ENCODE measurements around the gene SLC22A13.
"Not testable (repeated sequence)": the region's sequence is repeated elsewhere in the genome, so short reads cannot be mapped to it uniquely, and the experiment has no call there.

Gene SLC22A13

DNA sequence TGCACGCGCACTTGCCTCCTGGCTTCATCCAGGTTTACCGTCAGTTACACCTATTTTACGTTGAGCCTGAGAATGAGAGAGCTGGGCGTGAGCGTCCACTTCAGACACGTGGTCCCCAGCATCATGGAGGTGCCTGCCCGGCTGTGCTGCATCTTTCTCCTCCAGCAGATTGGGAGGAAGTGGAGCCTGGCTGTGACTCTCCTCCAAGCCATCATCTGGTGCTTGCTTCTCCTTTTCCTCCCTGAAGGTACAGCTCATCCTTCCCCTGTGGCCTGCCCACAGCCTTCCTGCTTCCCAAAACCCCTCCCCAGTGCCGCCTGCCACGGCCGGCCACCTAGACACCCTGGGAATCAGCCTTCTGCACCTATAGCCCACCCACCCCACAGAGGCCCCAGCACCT lies 48.1 kb downstream of the SLC22A13 start:
- Histone ChIP-seq H3K4me1 (ENCODE audit: control insufficient read depth, insufficient read depth, low read length, poor library complexity, severe bottlenecking) (no peaks in the 10 kb centered on the region), H3K36me3 (ENCODE audit: control insufficient read depth, insufficient read depth, low read length) (no peaks in the 10 kb centered on the region), H3K27me3 (replicated peaks; ENCODE audit: control insufficient read depth, insufficient read depth, low read length, poor library complexity, severe bottlenecking) (no peaks in the 10 kb centered on the region), H3K4me3 (ENCODE audit: insufficient read depth, low read depth, low read length, poor library complexity, severe bottlenecking) (no peak overlapping the region), H3K9me3 (ENCODE audit: control insufficient read depth, low read length) (no peaks in the 10 kb centered on the region), H3K27ac (ENCODE audit: insufficient read depth, low read length, poor library complexity, severe bottlenecking) (no peak overlapping the region)
- DNase-seq = no peak

DNA sequence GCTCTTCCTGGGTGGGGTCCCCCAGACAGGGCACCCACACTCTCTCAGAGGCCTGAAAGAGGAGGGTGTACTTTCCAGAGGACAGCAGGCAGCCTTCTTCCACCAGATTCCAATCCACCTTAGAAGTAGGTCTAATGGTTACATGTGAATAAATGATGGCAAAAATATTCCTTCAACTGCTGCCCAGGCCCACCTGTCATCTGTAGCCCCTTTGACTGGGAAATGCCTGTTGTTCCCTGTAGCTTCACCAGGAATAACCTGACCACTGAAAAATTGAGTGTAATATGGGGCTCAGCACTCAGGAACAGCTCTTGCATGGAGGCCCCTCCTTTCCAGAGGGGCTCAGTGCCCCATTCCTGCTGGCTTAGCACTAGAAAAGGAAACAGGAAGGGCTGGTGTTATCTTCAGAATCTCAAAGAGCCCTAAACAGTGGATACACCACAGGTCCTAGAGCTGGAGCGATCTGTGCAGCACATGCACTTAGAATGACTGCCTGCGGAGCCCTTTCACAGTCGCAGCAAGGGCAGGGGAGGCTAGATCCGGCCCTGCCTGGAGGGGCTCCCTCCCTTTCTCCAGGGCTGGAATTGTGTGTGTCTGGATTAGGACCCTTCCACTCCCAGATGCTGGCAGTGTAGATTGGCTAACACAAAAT lies 48.6 kb downstream of the SLC22A13 start:
- no peaks in the 10 kb centered on the region for H3K36me3 ChIP-seq (ENCODE audit: control insufficient read depth, insufficient read depth, low read length)
- no peak overlapping the region for H3K4me3 ChIP-seq (ENCODE audit: insufficient read depth, low read depth, low read length, poor library complexity, severe bottlenecking)
- H3K27ac ChIP-seq (ENCODE audit: insufficient read depth, low read length, poor library complexity, severe bottlenecking) = no peak overlapping the region
- DNase-seq = no peak
- no peaks in the 10 kb centered on the region for H3K9me3 ChIP-seq (ENCODE audit: control insufficient read depth, low read length)
- H3K27me3 ChIP-seq (replicated peaks; ENCODE audit: control insufficient read depth, insufficient read depth, low read length, poor library complexity, severe bottlenecking) = no peaks in the 10 kb centered on the region
- no peaks in the 10 kb centered on the region for H3K4me1 ChIP-seq (ENCODE audit: control insufficient read depth, insufficient read depth, low read length, poor library complexity, severe bottlenecking)

DNA sequence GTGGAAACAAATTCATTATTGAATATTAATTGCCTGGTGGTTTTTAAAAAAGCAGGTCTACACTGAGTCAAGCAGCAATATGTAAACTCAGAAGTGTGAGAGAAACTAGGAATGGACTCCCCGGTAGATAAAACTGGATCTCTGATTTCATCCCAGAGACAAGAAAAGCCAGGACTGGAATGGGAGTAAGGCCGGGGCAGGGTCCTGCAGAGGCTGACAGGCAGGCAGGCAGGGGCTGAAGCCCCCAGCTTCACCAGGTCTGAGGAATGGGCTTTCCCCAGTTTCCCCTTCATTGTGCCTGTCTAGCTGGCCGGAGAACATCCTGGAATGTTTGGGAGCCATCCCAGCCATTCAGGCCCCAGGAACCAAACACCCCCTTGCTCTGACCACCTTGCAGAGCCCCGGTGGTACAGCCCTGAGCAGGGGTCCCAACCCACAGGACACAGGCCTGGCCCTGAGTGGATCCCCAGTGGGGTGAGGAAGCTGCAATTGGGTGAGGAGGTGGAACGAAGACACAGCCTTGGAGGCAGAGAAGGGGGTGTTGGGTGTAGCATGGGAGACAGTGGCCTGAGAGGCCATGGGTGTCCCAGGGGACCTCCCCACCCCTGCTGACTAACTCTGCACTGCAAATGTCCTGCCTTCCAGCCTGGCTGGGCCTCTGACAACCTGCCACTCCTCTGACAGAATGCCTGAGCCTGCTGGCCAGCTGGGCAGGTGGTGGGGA lies 49.3 kb downstream of the SLC22A13 start:
- no peak for DNase-seq
- no peaks in the 10 kb centered on the region for H3K36me3 ChIP-seq (ENCODE audit: control insufficient read depth, insufficient read depth, low read length)
- H3K9me3 ChIP-seq (ENCODE audit: control insufficient read depth, low read length) = no peaks in the 10 kb centered on the region
- H3K27me3 ChIP-seq (replicated peaks; ENCODE audit: control insufficient read depth, insufficient read depth, low read length, poor library complexity, severe bottlenecking) = no peaks in the 10 kb centered on the region
- no peak overlapping the region for H3K27ac ChIP-seq (ENCODE audit: insufficient read depth, low read length, poor library complexity, severe bottlenecking)
- no peaks in the 10 kb centered on the region for H3K4me1 ChIP-seq (ENCODE audit: control insufficient read depth, insufficient read depth, low read length, poor library complexity, severe bottlenecking)
- H3K4me3 ChIP-seq (ENCODE audit: insufficient read depth, low read depth, low read length, poor library complexity, severe bottlenecking) = no peak overlapping the region

DNA sequence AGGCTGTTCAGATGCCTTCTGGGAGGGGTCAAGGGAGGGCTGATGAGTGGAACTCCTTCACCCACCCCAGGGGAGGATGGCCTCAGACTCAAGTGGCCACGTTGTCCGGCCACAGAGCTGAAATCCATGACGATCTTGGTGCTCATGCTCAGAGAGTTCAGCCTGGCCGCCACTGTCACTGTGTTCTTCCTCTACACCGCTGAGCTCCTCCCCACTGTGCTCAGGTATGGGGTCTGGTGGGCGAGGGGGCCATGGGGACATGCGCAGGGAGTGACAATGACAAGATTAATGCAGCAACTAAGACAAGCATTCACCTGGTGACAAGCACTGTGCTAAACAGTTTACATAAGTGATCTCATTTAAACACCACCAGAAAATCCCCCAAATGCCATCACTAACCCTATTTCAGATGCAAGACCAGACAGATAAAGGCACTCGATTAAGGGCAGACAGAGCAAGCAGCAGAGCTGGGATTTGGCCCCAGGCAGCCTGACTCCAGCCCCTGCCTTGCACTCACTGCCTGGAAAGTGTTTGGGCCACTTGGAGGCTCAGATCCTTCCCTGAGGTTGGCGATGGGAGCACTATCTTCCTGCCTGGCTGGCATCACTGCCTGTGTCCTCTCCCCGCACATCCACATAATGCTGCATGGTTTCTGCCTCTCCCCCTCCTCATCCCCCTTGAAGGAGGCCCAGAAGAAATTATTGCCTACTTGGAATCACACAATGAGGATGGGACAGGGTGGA lies 50.0 kb downstream of the SLC22A13 start:
- no peak for DNase-seq

DNA sequence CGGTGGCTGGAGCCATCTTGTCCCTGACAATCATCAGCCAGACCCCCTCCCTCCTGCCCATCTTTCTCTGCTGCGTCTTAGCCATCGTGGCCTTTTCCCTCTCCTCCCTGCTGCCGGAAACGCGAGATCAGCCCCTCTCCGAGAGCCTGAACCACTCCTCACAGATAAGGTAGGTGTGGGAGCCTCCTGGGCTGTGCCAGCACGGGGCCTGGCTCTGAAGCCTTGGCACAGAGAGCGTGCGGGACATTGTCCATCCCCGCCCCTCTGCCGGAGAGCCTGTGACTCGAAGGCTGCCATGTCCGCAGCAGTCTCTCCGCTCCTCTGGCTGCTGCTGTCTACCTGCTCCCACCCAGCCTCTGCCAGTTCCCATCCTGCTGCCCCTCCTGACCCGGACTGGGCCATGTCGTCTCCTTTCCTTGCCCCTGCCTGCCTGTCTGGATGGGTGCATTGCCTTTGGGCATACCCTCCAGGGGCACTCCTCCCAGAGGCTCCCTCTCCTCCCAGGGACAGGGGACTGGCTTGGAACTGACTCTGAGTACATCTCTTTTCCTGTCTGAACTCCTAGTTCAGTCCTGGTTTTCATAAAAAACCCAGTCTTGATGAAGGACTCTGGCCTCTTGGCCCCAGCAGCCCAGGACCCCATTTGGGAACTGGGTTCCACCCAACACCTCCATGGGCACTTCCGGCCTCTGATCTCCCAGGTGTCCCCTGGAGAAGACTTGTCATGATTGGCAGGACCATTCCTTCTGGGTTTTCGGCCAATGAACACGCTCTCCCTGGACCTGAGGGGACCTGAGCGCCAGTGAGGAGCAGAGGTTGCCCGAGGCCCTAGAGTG lies 51.0 kb downstream of the SLC22A13 start:
- H3K9me3 ChIP-seq (ENCODE audit: control insufficient read depth, low read length) = no peaks in the 10 kb centered on the region
- no peaks in the 10 kb centered on the region for H3K27me3 ChIP-seq (replicated peaks; ENCODE audit: control insufficient read depth, insufficient read depth, low read length, poor library complexity, severe bottlenecking)
- no peak overlapping the region for H3K4me3 ChIP-seq (ENCODE audit: insufficient read depth, low read depth, low read length, poor library complexity, severe bottlenecking)
- H3K4me1 ChIP-seq (ENCODE audit: control insufficient read depth, insufficient read depth, low read length, poor library complexity, severe bottlenecking) = no peaks in the 10 kb centered on the region
- no peaks in the 10 kb centered on the region for H3K36me3 ChIP-seq (ENCODE audit: control insufficient read depth, insufficient read depth, low read length)
- DNase-seq = no peak
- H3K27ac ChIP-seq (ENCODE audit: insufficient read depth, low read length, poor library complexity, severe bottlenecking) = no peak overlapping the region

More for the DNA sequence above, 50.0 kb downstream of the SLC22A13 start:
- H3K36me3 ChIP-seq (ENCODE audit: control insufficient read depth, insufficient read depth, low read length) = no peaks in the 10 kb centered on the region
- no peak overlapping the region for H3K4me3 ChIP-seq (ENCODE audit: insufficient read depth, low read depth, low read length, poor library complexity, severe bottlenecking)
- H3K9me3 ChIP-seq (ENCODE audit: control insufficient read depth, low read length) = no peaks in the 10 kb centered on the region
- no peaks in the 10 kb centered on the region for H3K4me1 ChIP-seq (ENCODE audit: control insufficient read depth, insufficient read depth, low read length, poor library complexity, severe bottlenecking)
- no peak overlapping the region for H3K27ac ChIP-seq (ENCODE audit: insufficient read depth, low read length, poor library complexity, severe bottlenecking)
- H3K27me3 ChIP-seq (replicated peaks; ENCODE audit: control insufficient read depth, insufficient read depth, low read length, poor library complexity, severe bottlenecking) = no peaks in the 10 kb centered on the region

DNA sequence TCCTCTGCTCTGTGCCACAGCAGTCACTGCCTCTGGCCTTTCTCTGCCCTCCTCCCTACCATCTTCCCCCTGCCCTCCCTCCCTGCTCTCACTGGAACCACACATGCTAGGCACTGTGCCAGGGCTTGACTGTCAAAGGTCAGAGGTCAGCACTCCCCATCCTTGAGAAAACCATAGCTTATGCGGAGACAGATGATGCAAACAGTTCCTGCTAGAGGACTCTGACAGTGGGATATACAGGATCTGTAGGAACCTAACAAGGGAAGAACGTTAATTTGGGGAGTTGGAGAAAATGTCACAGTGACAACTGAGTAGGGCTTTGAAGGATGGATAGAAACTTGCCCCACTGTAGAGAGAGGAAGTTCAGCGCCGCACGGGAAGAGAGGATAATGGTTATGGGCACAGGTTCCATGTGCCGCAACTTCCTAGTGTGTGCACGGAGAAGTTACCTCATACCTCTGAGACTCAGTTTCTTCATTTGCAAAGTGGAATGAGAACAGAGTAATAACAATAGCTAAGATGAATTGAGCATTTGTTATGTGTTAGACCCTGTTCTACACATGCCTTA lies 51.7 kb downstream of the SLC22A13 start:
- H3K27ac ChIP-seq (ENCODE audit: insufficient read depth, low read length, poor library complexity, severe bottlenecking) = no peak overlapping the region

DNA sequence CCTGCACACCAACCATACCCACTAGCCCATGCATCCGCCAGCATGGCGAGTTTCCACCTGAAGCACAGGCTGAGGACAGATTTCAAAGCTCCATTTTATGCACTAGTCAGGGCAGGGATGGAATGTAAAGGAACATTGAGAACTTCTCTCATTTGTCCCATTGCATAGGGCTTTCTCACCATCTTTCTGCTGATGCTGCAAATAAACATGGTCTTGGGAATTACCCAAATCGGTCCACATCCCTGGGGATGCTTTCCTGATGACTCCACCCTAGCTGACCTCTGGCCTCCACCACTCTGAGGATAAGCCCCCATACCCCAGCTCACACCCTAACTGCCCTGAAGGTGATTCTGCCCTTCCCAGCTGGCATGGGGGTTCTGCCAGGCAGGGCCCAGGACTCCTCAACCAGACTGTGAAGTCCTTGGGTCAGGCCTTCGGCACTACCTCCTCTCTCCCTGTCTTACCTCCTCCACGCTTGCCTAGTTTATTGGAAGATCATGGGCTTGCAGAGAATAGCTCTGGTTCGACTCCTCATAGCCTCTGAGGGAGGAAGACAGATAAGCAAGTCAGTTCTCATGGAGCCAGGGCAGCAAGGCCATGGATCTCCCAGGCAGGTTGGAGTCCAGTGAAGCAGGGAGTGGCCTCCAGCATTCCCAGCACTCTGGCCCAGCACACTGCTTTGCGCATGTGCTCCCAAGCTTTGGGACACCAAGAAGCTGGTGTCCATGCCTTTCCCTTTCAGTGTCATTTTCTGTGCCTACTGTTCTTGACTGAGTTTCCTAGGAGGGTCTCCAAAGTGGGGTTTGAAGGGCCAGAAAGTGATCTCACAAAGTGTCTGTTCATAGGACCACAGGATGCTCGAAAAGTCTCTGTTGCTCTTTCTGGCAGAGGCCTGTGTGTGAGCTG lies 53.4 kb downstream of the SLC22A13 start:
- no peak for DNase-seq
- no peak overlapping the region for H3K27ac ChIP-seq (ENCODE audit: insufficient read depth, low read length, poor library complexity, severe bottlenecking)
- no peaks in the 10 kb centered on the region for H3K4me1 ChIP-seq (ENCODE audit: control insufficient read depth, insufficient read depth, low read length, poor library complexity, severe bottlenecking)
- H3K27me3 ChIP-seq (replicated peaks; ENCODE audit: control insufficient read depth, insufficient read depth, low read length, poor library complexity, severe bottlenecking) = no peaks in the 10 kb centered on the region
- no peak overlapping the region for H3K4me3 ChIP-seq (ENCODE audit: insufficient read depth, low read depth, low read length, poor library complexity, severe bottlenecking)
- H3K36me3 ChIP-seq (ENCODE audit: control insufficient read depth, insufficient read depth, low read length) = no peaks in the 10 kb centered on the region
- no peaks in the 10 kb centered on the region for H3K9me3 ChIP-seq (ENCODE audit: control insufficient read depth, low read length)

More for the DNA sequence above, 51.7 kb downstream of the SLC22A13 start:
- Histone ChIP-seq H3K4me3 (ENCODE audit: insufficient read depth, low read depth, low read length, poor library complexity, severe bottlenecking) (no peak overlapping the region), H3K27me3 (replicated peaks; ENCODE audit: control insufficient read depth, insufficient read depth, low read length, poor library complexity, severe bottlenecking) (no peaks in the 10 kb centered on the region), H3K36me3 (ENCODE audit: control insufficient read depth, insufficient read depth, low read length) (no peaks in the 10 kb centered on the region), H3K4me1 (ENCODE audit: control insufficient read depth, insufficient read depth, low read length, poor library complexity, severe bottlenecking) (no peaks in the 10 kb centered on the region), H3K9me3 (ENCODE audit: control insufficient read depth, low read length) (no peaks in the 10 kb centered on the region)
- DNase-seq = no peak

DNA sequence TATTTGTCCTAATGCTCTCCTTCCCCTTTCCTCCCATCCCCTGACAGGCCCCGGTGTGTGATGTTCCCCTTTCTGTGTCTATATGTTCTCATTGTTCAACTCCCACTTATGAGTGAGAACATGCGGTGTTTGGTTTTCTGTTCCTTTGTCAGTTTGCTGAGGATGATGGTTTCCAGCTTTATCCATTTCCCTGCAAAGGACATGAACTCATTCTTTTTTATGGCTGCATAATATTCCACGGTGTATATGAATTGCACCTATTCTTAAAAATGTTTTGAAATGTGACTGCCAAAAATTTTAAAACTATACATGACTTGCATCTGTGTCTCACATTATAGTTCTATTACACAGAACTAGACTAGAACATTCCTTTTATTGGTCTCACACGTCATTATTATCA lies 55.0 kb downstream of the SLC22A13 start:
- H3K27ac ChIP-seq (ENCODE audit: insufficient read depth, low read length, poor library complexity, severe bottlenecking); H3K4me1 ChIP-seq (ENCODE audit: control insufficient read depth, insufficient read depth, low read length, poor library complexity, severe bottlenecking); DNase-seq; H3K9me3 ChIP-seq (ENCODE audit: control insufficient read depth, low read length); H3K4me3 ChIP-seq (ENCODE audit: insufficient read depth, low read depth, low read length, poor library complexity, severe bottlenecking); H3K27me3 ChIP-seq (replicated peaks; ENCODE audit: control insufficient read depth, insufficient read depth, low read length, poor library complexity, severe bottlenecking); H3K36me3 ChIP-seq (ENCODE audit: control insufficient read depth, insufficient read depth, low read length): not testable (repeated sequence)

DNA sequence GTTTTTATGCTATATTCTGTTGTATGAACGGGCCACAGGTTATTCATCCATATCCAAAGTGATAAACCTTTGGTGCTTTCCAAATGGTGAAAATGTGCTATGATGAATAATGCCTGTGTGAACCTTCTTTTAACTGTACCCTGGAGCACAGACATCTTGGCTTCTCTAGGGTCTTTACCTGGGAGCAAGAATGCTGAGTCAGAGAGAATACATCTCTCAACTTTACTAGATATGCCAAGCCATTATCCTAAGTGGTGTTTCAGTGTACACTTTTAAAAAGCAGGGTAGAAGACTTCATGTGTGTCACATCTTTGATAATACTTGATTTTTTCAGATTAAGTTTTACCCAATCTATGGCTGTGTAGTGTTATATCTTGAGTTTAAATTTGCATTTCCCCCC lies 57.4 kb downstream of the SLC22A13 start:
- no peak overlapping the region for H3K4me3 ChIP-seq (ENCODE audit: insufficient read depth, low read depth, low read length, poor library complexity, severe bottlenecking)
- H3K4me1 ChIP-seq (ENCODE audit: control insufficient read depth, insufficient read depth, low read length, poor library complexity, severe bottlenecking) = no peaks in the 10 kb centered on the region
- H3K27me3 ChIP-seq (replicated peaks; ENCODE audit: control insufficient read depth, insufficient read depth, low read length, poor library complexity, severe bottlenecking) = no peaks in the 10 kb centered on the region
- no peak for DNase-seq
- no peaks in the 10 kb centered on the region for H3K9me3 ChIP-seq (ENCODE audit: control insufficient read depth, low read length)
- no peaks in the 10 kb centered on the region for H3K36me3 ChIP-seq (ENCODE audit: control insufficient read depth, insufficient read depth, low read length)
- no peak overlapping the region for H3K27ac ChIP-seq (ENCODE audit: insufficient read depth, low read length, poor library complexity, severe bottlenecking)

Data from effector memory CD4-positive, alpha-beta T cell (primary cell).